ENCODE data around the gene SPCS2. TPM values are rescaled to one million over a fixed set of nuclear protein-coding genes. Genes with fewer than 3 reads are reported as not detected.

Gene SPCS2
- total RNA-seq, 1 experiment from 2014 or later, result 328 TPM

DNA sequence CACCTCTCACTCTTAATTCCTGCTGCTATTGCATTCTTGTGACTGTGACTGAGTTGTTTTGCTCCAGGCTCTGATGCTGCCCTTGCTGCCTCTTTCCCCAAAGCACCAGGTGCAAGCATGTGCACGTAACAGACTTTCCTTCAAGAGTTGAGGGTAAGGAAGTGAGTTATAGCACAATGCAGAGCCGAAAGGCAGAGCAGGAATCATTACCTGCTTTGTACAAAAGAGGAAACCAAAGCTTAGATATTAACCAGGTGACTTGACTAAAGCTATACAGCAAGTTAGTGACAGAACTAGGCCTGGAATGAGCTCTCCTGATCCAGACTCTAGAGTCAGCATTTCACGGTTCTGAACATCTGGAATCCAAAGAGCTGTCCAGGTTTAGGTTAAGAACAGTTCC lies 73.2 kb downstream of the SPCS2 start:
- Mint-ChIP-seq H3K4me1 (ENCODE audit: low read depth, unreplicated experiment) (no peaks in the 10 kb centered on the region), H3K9me3 (ENCODE audit: unreplicated experiment) (peaks cover 24% of the 10 kb centered on the region), H3K27ac (ENCODE audit: unreplicated experiment) (no peak overlapping the region), H3K27me3 (ENCODE audit: insufficient read depth, unreplicated experiment) (no peaks in the 10 kb centered on the region), H3K4me3 (ENCODE audit: unreplicated experiment) (no peak overlapping the region), H3K36me3 (ENCODE audit: insufficient read depth, unreplicated experiment) (peaks cover 5% of the 10 kb centered on the region)
- ChIA-PET POLR2A (interaction anchor here (0.6 kb wide), 1 partner anchor 117 kb away, joined by 5 read pairs; no protein-coding TSS in a partner anchor), CTCF (interaction anchor here (0.6 to 3.8 kb wide), 31 partner anchors 9 to 346 kb away, joined by 3 to 73 read pairs (median 4); partner anchors contain the start of genes NEU3 and TPBGL)
- no peak for DNase-seq
- Histone ChIP-seq H3K4me3 (ENCODE audit: low read depth, low read length) (no peak overlapping the region), H3K36me3 (ENCODE audit: control insufficient read depth, insufficient read depth, low read length) (no peaks in the 10 kb centered on the region), H3K9me3 (peaks cover 32% of the 10 kb centered on the region), H3K27me3 (replicated peaks; ENCODE audit: control insufficient read depth, insufficient read depth, low read length) (no peaks in the 10 kb centered on the region), H3K4me1 (no peaks in the 10 kb centered on the region)
- TF ChIP-seq, protein P1, sequence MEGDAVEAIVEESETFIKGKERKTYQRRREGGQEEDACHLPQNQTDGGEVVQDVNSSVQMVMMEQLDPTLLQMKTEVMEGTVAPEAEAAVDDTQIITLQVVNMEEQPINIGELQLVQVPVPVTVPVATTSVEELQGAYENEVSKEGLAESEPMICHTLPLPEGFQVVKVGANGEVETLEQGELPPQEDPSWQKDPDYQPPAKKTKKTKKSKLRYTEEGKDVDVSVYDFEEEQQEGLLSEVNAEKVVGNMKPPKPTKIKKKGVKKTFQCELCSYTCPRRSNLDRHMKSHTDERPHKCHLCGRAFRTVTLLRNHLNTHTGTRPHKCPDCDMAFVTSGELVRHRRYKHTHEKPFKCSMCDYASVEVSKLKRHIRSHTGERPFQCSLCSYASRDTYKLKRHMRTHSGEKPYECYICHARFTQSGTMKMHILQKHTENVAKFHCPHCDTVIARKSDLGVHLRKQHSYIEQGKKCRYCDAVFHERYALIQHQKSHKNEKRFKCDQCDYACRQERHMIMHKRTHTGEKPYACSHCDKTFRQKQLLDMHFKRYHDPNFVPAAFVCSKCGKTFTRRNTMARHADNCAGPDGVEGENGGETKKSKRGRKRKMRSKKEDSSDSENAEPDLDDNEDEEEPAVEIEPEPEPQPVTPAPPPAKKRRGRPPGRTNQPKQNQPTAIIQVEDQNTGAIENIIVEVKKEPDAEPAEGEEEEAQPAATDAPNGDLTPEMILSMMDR (IDR thresholded peaks at IDR 0.05; ENCODE audit: insufficient read depth in 1 of 2, low read depth in 1 of 2, low read length in 1 of 2, severe bottlenecking in 1 of 2, unreplicated experiment in 1 of 2), result no peak
- no TSS peak for BruUV-seq (replicated peaks)
- intact Hi-C loops (cut with micrococcal nuclease; ENCODE audit: unreplicated experiment), result no loop called here

DNA sequence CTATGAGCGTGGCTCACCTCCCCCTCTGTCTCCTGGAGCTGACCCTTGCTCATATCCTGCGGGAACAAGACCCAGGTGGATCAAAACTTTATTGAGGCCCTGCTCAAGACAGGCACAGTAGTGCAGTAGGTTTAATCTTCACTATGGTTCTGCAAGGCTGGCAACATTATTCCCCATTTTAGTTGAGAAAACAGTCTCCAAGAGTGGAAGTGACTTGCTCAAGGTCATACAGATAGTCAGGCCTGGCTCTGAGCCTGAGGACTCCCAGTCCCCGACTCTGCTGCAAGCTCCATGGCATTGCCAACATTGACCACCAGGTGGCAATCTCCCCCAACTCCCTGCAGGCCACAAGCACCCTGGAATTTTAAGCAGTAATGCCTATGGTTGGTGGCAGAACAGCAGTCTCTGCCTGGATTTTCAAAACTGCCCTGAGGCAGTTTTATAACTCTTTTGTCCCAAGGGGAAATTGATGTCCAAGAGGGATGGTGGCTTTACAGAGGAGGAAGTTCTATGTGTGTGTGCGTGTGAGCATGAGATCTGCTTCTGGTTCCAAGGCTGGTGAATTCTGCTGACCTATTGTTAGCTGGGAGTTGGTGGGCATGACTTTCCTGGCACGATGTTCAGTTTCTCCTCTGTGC lies 73.8 kb downstream of the SPCS2 start:
- no TSS peak for BruUV-seq (replicated peaks)
- H3K4me3 Mint-ChIP-seq (ENCODE audit: unreplicated experiment), result no peak overlapping the region
- CTCF ChIA-PET, result interaction anchor here (0.6 to 3.8 kb wide), 32 partner anchors 9 to 346 kb away, joined by 3 to 73 read pairs (median 4); partner anchors contain the start of genes NEU3 and TPBGL
- intact Hi-C loops (cut with micrococcal nuclease; ENCODE audit: unreplicated experiment), result loop anchor here (1.0 kb wide), 3 partner anchors 117 to 225 kb away; no protein-coding TSS in a partner anchor
- no peaks in the 10 kb centered on the region for H3K36me3 ChIP-seq (ENCODE audit: control insufficient read depth, insufficient read depth, low read length)
- peak; percentile 89 to 93 for DNase-seq
- H3K9me3 Mint-ChIP-seq (ENCODE audit: unreplicated experiment), result peaks cover 24% of the 10 kb centered on the region
- H3K27me3 Mint-ChIP-seq (ENCODE audit: insufficient read depth, unreplicated experiment), result no peaks in the 10 kb centered on the region
- peaks cover 26% of the 10 kb centered on the region for H3K9me3 ChIP-seq
- no peaks in the 10 kb centered on the region for H3K4me1 Mint-ChIP-seq (ENCODE audit: low read depth, unreplicated experiment)
- H3K27ac Mint-ChIP-seq (ENCODE audit: unreplicated experiment), result no peak overlapping the region
- H3K27me3 ChIP-seq (replicated peaks; ENCODE audit: control insufficient read depth, insufficient read depth, low read length), result no peaks in the 10 kb centered on the region
- no peaks in the 10 kb centered on the region for H3K4me1 ChIP-seq
- POLR2A ChIA-PET, result interaction anchor here (0.6 kb wide), 1 partner anchor 117 kb away, joined by 5 read pairs; no protein-coding TSS in a partner anchor
- peaks cover 5% of the 10 kb centered on the region for H3K36me3 Mint-ChIP-seq (ENCODE audit: insufficient read depth, unreplicated experiment)
- TF ChIP-seq, protein P1 (IDR thresholded peaks at IDR 0.05; ENCODE audit: insufficient read depth in 1 of 2, low read depth in 1 of 2, low read length in 1 of 2, severe bottlenecking in 1 of 2, unreplicated experiment in 1 of 2), result peak; percentile 99 to 100
- H3K4me3 ChIP-seq (ENCODE audit: low read depth, low read length), result no peak overlapping the region

DNA sequence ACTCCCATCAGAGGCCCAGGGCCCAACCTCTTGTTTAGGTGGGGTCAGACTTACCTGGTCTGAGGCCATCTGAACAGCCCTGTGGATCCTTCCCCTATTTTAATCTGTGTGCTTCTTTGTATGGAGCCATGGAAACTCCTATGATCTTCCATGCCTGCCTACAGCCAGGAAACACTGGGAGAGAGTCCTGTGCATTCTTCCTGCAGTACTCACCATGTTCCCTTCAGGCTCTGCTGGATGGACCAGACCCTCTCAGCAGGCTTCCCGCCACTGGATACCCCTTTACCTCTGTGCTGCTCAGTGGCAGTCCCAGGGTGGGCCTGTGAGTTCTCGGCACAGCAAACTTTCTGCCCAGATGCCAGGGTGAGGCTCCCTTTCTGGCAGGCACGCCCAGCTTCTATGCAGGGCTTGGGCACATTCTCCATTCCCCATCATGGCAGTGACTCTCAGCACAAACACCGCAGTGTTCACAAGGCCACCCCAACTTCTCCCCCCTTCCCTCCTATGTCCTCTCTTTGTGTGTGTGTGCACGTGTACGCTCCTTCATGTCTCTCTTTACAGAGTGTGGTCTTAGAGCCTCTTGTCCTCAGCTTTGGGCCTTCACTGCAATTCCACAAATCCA lies 74.5 kb downstream of the SPCS2 start:
- intact Hi-C loops (cut with micrococcal nuclease; ENCODE audit: unreplicated experiment), result loop anchor here (1.0 kb wide), 3 partner anchors 117 to 225 kb away; no protein-coding TSS in a partner anchor
- no peak for DNase-seq
- ChIA-PET CTCF (interaction anchor here (1.0 to 3.8 kb wide), 20 partner anchors 8 to 321 kb away, joined by 3 to 73 read pairs (median 8); partner anchors contain the start of genes NEU3 and TPBGL), POLR2A (no interaction called here)
- H3K4me3 ChIP-seq (ENCODE audit: low read depth, low read length), result no peak overlapping the region
- Mint-ChIP-seq H3K36me3 (ENCODE audit: insufficient read depth, unreplicated experiment) (peaks cover 5% of the 10 kb centered on the region), H3K4me1 (ENCODE audit: low read depth, unreplicated experiment) (no peaks in the 10 kb centered on the region), H3K27me3 (ENCODE audit: insufficient read depth, unreplicated experiment) (peaks cover 4% of the 10 kb centered on the region), H3K4me3 (ENCODE audit: unreplicated experiment) (no peak overlapping the region), H3K9me3 (ENCODE audit: unreplicated experiment) (peaks cover 17% of the 10 kb centered on the region), H3K27ac (ENCODE audit: unreplicated experiment) (no peak overlapping the region)
- H3K9me3 ChIP-seq, result peaks cover 19% of the 10 kb centered on the region
- TF ChIP-seq, protein P1 (IDR thresholded peaks at IDR 0.05; ENCODE audit: insufficient read depth in 1 of 2, low read depth in 1 of 2, low read length in 1 of 2, severe bottlenecking in 1 of 2, unreplicated experiment in 1 of 2), result no peak
- no peaks in the 10 kb centered on the region for H3K36me3 ChIP-seq (ENCODE audit: control insufficient read depth, insufficient read depth, low read length)
- BruUV-seq (replicated peaks), result no TSS peak
- H3K27me3 ChIP-seq (replicated peaks; ENCODE audit: control insufficient read depth, insufficient read depth, low read length), result no peaks in the 10 kb centered on the region
- no peaks in the 10 kb centered on the region for H3K4me1 ChIP-seq

All from Caco-2 (cell line).